ENCODE results near the gene THOC2.
"Not testable (repeated sequence)": the region's sequence is repeated elsewhere in the genome, so short reads cannot be mapped to it uniquely, and the experiment has no call there.

GRCh38 chrX:123656507-123656906, 76.3 kb downstream of the THOC2 start:
- not testable (repeated sequence) for TF ChIP-seq SPI1, POLR2A (IDR thresholded peaks at IDR 0.05; ENCODE audit: low read depth, low read length)
